ENCODE data around the gene ANAPC5. TPM values are rescaled to one million over a fixed set of nuclear protein-coding genes. Genes with fewer than 3 reads are reported as not detected.

ANAPC5 gene
- total RNA-seq, 1 experiment from 2014 or later: 101 TPM

- peaks cover 32 to 91% (median 89%) of the 10 kb centered on the region in 3 experiments; a peak in 6 of 7 replicates for H3K36me3 Mint-ChIP-seq (ENCODE audit: insufficient read depth in 1 of 3, low read depth in 3 of 3)
- H3K9ac ChIP-seq (ENCODE audit: extremely low read depth, insufficient read length, low read length): no peak overlapping the region
Measured at GRCh38 chr12:121330692-121331091, 21.5 kb downstream of the ANAPC5 start.

More at GRCh38 chr12:121330692-121331091, 21.5 kb downstream of the ANAPC5 start:
- Histone ChIP-seq H2BK20ac (ENCODE audit: low read depth, low read length, poor library complexity, severe bottlenecking) (no peak overlapping the region), H3K56ac (ENCODE audit: insufficient read length, low read depth, low read length) (no peak overlapping the region), H3K14ac (ENCODE audit: insufficient read depth, low read length) (no peak overlapping the region), H2AK5ac (ENCODE audit: insufficient read length, low read length) (no peak overlapping the region), H3K79me1 (ENCODE audit: insufficient read depth, low read depth, low read length, poor library complexity, severe bottlenecking) (no peaks in the 10 kb centered on the region), H4K8ac (replicated peaks; ENCODE audit: insufficient read length, low read depth, low read length) (no peak overlapping the region), H3K4me2 (ENCODE audit: insufficient read depth, insufficient read length, low read length) (no peak overlapping the region), H3K18ac (ENCODE audit: insufficient read length, low read depth, low read length) (no peak overlapping the region), H3K4ac (ENCODE audit: low read depth, low read length) (no peak overlapping the region), H3K4me1 (ENCODE audit: insufficient read depth, low read length) (no peaks in the 10 kb centered on the region), H2AFZ (ENCODE audit: low read length) (no peak overlapping the region), H2BK12ac (ENCODE audit: insufficient read length, low read depth, low read length) (no peak overlapping the region), H3T11ph (ENCODE audit: low read length) (no peak overlapping the region), H2BK5ac (ENCODE audit: insufficient read length, low read length) (no peak overlapping the region), H3K9me3 (ENCODE audit: control insufficient read depth, low read depth, low read length) (no peaks in the 10 kb centered on the region), H2BK15ac (ENCODE audit: low read depth, low read length) (no peak overlapping the region), H3K23me2 (ENCODE audit: insufficient read length, low read depth, low read length, poor library complexity, severe bottlenecking) (no peaks in the 10 kb centered on the region), H3K23ac (ENCODE audit: insufficient read length, low read depth, low read length) (no peak overlapping the region), H2BK120ac (ENCODE audit: low read depth, low read length, poor library complexity, severe bottlenecking) (no peak overlapping the region), H4K5ac (ENCODE audit: insufficient read length, low read depth, low read length) (no peak overlapping the region), H3K79me2 (ENCODE audit: insufficient read depth, low read length) (no peaks in the 10 kb centered on the region), H4K91ac (ENCODE audit: insufficient read length, low read depth, low read length) (no peak overlapping the region), H3K27me3 (ENCODE audit: insufficient read depth, low read length) (no peaks in the 10 kb centered on the region), H3K27ac (ENCODE audit: insufficient read length, low read depth, low read length) (no peak overlapping the region), H4K20me1 (ENCODE audit: control insufficient read depth, insufficient read depth, insufficient read length) (no peaks in the 10 kb centered on the region)
- Mint-ChIP-seq H3K4me3 (no peak overlapping the region), H3K4me1 (no peaks in the 10 kb centered on the region), H3K9me3 (no peaks in the 10 kb centered on the region), H3K27me3 (ENCODE audit: low read depth) (no peaks in the 10 kb centered on the region), H3K27ac (no peak overlapping the region)
- no peak for TF ChIP-seq CTCF (conservative IDR thresholded peaks at IDR 0.05)
- DNase-seq: no peak
